D721Med (cell line): Measurements from ENCODE around the gene MICAL3.
"Not testable (repeated sequence)": the region's sequence is repeated elsewhere in the genome, so short reads cannot be mapped to it uniquely, and the experiment has no call there.

Experiments
- DNase-seq: peaks from one replicate; pipeline ENCODE4 v3.0.0; 2011; ENCODE audit warnings: low spot score; ENCODE audit not compliant: insufficient read length
- FAIRE-seq: peaks from 2 replicates; lab custom pipeline; 2011; peaks lifted over from hg19 to GRCh38; lab: Jason Lieb, UNC
- TF ChIP-seq, protein P1 (sequence below): IDR thresholded peaks from 2 replicates; pipeline ENCODE4 v1.5.1; 2012; ENCODE audit warnings: mild to moderate bottlenecking, control low read depth; ENCODE audit not compliant: insufficient read depth; ENCODE audit errors: missing control alignments

Gene MICAL3

DNA sequence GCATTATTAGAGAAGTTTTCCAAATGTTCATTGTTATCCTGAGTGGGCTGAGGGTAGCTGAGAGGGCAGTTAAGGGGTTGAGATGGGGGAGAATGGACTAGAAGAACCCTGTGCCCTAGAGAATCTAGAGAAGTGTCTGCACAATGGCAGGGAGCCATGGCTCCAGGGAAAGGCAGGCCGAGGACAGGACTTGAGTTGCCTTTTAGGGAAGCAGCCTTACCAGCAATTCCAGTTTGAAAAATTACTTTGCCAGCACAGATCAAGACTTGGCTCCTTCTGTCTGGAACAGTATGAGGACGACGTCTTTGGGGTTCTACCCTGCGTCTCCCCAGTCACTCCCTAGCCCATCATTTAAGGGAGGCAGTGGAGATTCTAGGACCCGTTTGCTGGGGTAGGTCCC lies 25.7 kb upstream of the MICAL3 start:
- no peak for FAIRE-seq
- TF ChIP-seq, protein P1, sequence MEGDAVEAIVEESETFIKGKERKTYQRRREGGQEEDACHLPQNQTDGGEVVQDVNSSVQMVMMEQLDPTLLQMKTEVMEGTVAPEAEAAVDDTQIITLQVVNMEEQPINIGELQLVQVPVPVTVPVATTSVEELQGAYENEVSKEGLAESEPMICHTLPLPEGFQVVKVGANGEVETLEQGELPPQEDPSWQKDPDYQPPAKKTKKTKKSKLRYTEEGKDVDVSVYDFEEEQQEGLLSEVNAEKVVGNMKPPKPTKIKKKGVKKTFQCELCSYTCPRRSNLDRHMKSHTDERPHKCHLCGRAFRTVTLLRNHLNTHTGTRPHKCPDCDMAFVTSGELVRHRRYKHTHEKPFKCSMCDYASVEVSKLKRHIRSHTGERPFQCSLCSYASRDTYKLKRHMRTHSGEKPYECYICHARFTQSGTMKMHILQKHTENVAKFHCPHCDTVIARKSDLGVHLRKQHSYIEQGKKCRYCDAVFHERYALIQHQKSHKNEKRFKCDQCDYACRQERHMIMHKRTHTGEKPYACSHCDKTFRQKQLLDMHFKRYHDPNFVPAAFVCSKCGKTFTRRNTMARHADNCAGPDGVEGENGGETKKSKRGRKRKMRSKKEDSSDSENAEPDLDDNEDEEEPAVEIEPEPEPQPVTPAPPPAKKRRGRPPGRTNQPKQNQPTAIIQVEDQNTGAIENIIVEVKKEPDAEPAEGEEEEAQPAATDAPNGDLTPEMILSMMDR = no peak
- no peak for DNase-seq

GRCh38 chr22:18048441-18048898 lies 24.1 kb upstream of the MICAL3 start:
- TF ChIP-seq, protein P1 = no peak
- DNase-seq (no peak), FAIRE-seq (no peak)

DNA sequence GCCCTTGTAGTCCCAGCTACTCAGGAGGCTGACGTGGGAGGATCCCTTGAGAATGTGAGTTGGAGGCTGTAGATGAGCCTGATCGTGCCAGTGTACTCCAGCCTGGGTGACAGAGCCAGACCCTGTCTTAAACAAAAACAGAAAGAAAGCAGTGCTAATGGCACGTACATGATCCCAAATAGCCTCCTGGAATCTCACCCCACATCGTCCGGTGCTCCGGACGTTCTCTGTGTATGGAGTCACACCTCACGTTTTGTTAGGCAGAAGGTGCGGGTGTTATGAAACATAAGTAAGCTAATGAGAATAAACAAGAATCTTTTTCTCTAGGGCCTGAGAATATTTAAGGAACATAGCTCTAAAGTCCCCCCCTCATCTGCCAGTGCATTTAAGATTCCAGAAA lies 23.7 kb upstream of the MICAL3 start:
- no peak for DNase-seq
- TF ChIP-seq, protein P1 = no peak
- no peak for FAIRE-seq

DNA sequence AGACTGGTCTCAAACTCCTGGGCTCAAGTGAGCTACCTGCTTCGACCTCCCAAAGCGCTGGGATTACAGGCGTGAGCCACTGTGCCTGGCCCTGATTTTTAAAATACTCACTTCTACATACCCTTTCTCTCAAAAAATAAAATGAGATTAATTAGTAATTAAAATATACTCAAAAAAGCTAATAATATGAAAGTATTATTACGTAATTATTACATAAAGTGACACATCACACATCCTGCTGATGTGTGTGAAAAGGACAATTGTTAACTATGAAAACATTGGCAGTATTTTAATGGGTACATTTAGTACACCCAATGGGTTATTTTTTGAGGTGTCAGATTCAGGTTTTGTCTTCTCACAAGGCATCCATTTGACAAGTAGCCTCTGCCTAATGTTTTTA lies 21.4 kb upstream of the MICAL3 start:
- DNase-seq (no peak), FAIRE-seq (no peak)
- TF ChIP-seq, protein P1 = no peak

GRCh38 chr22:18044548-18045271 lies 20.3 kb upstream of the MICAL3 start:
- DNase-seq (no peak), FAIRE-seq (no peak)
- TF ChIP-seq, protein P1 = no peak

DNA sequence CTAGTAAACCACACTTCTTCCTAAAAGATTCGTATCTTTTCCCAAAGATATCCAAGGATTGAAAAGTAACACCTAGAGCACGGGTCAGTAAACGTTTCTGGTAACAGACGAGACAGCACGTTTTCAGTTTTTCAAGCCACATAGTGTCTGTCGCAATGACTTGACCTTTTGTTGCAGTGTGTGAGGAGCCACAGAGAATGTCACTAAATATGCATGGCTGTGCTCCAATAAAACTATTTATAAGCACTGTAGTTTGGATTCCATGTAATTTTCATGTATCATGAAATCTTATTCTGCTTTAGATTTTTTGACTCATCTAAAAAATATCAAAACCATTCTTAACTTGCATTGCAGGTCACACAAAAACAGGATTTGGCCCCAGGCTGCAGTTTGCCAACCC lies 18.3 kb upstream of the MICAL3 start:
- TF ChIP-seq, protein P1 = no peak
- DNase-seq = no peak
- FAIRE-seq = no peak

DNA sequence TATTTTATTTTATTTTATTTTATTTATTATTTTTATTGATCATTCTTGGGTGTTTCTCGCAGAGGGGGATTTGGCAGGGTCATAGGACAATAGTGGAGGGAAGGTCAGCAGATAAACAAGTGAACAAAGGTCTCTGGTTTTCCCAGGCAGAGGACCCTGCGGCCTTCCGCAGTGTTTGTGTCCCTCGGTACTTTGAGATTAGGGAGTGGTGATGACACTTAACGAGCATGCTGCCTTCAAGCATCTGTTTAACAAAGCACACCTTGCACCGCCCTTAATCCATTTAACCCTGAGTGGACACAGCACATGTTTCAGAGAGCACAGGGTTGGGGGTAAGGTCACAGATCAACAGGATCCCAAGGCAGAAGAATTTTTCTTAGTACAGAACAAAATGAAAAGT lies 16.5 kb upstream of the MICAL3 start:
- not testable (repeated sequence) for DNase-seq, FAIRE-seq

- FAIRE-seq (no peak), DNase-seq (no peak)
- TF ChIP-seq, protein P1 = no peak
These were observed 11.4 kb upstream of the MICAL3 start for GRCh38 chr22:18035751-18036150.
